Brain microvascular endothelial cell (primary cell): ENCODE data around the gene SULT1E1.

Experiments used
- DNase-seq: peaks from one replicate; pipeline ENCODE4 v3.0.0-alpha.2; 2020
- H3K27ac ChIP-seq: fragments of 250-450 bp; sonication (Bioruptor Pico); 2 replicates; pipeline ENCODE4 v1.5.1; 2020; ENCODE audit warnings: mild to moderate bottlenecking, moderate library complexity
- H3K27me3 ChIP-seq: fragments of 250-450 bp; sonication (Bioruptor Pico); replicated peaks from 2 replicates; pipeline ENCODE4 v1.5.1; 2020; ENCODE audit warnings: mild to moderate bottlenecking
- H3K36me3 ChIP-seq: fragments of 250-450 bp; sonication (Bioruptor Pico); replicated peaks from 2 replicates; pipeline ENCODE4 v1.5.1; 2020; ENCODE audit warnings: mild to moderate bottlenecking
- H3K4me3 ChIP-seq: 2 replicates; pipeline ENCODE4 v1.5.1; 2011; ENCODE audit warnings: low read depth, mild to moderate bottlenecking, control low read depth, low read length, moderate library complexity
- in situ Hi-C: cut with HindIII; loops from 2 replicates; pipeline ENCODE4 v1.10.0; 2017; ENCODE audit warnings: low sequenced_read_pairs, low pct_ligation_motif_present
- TF ChIP-seq, protein P1 (sequence below): IDR thresholded peaks from 2 replicates; pipeline ENCODE4 v1.5.1; 2011; ENCODE audit warnings: low read depth, mild to moderate bottlenecking, moderate library complexity, low read length, control low read depth, inconsistent platforms; ENCODE audit errors: missing control alignments

SULT1E1 gene

DNA sequence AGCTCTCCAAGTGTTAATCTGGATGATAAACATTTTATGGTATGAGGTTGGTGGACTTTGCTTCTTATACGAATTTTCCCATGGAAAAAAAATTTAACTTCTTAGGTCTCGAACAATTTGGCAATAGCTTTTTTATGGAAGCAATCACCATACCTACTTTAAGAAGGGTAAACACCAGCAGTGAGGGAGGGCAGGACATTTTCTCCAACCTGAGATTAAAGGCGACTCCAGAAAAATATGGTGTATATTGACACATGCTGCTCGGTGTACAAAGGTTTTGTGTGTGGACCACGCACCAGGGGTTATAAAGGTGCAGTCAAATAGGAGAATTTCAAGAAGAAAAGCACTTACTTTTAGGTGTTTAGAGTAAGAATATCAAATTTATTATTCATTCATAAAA, 34.2 kb upstream of the SULT1E1 start:
- no peak for DNase-seq
- H3K36me3 ChIP-seq = no peaks in the 10 kb centered on the region
- TF ChIP-seq, protein P1, sequence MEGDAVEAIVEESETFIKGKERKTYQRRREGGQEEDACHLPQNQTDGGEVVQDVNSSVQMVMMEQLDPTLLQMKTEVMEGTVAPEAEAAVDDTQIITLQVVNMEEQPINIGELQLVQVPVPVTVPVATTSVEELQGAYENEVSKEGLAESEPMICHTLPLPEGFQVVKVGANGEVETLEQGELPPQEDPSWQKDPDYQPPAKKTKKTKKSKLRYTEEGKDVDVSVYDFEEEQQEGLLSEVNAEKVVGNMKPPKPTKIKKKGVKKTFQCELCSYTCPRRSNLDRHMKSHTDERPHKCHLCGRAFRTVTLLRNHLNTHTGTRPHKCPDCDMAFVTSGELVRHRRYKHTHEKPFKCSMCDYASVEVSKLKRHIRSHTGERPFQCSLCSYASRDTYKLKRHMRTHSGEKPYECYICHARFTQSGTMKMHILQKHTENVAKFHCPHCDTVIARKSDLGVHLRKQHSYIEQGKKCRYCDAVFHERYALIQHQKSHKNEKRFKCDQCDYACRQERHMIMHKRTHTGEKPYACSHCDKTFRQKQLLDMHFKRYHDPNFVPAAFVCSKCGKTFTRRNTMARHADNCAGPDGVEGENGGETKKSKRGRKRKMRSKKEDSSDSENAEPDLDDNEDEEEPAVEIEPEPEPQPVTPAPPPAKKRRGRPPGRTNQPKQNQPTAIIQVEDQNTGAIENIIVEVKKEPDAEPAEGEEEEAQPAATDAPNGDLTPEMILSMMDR = no peak
- in situ Hi-C loops = no loop called here
- H3K4me3 ChIP-seq = no peak overlapping the region
- H3K27me3 ChIP-seq = no peaks in the 10 kb centered on the region
- no peak overlapping the region for H3K27ac ChIP-seq

DNA sequence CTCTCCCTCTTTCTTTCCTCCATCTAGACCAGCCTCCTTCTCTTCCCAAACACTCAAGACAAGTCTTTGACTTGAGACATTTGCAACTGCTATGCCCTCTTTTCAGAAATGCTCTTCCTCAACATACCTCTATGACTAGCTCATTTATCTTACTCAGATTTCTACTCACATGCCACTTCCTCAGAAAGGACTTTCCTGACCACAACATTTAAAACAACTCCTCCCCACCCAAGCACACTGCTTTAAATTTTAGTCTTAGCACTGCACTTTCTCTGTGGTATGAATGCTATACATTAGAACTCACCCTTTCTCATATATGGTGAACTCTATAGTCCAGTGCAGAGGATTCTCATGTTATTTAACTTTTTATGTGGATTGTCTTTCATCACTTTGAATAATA, 28.4 kb upstream of the SULT1E1 start:
- in situ Hi-C loops = no loop called here
- no peaks in the 10 kb centered on the region for H3K27me3 ChIP-seq
- no peaks in the 10 kb centered on the region for H3K36me3 ChIP-seq
- H3K4me3 ChIP-seq = no peak overlapping the region
- peak; percentile 16 for DNase-seq
- no peak overlapping the region for H3K27ac ChIP-seq
- TF ChIP-seq, protein P1 = no peak

DNA sequence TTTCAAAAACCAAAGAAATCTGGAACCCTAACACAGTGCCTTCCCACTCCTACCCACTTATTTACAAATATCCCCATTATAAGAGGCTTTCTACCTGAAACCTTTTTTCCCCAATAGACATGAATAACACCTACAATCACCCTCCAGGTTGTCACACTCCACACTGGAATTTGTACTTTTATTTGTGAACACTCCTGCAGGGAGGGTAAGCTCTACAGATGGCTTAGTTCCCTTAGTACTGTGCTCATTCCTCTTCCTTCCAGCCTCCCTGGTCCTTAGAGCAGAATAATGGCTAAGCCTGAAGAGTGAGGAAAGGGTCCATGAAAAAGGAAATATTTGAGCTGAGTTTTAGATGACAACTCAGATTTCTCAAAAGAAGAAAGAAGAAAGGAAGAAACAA, 22.2 kb upstream of the SULT1E1 start:
- TF ChIP-seq, protein P1 = no peak
- in situ Hi-C loops = no loop called here
- Histone ChIP-seq H3K36me3 (no peaks in the 10 kb centered on the region), H3K4me3 (no peak overlapping the region), H3K27ac (no peak overlapping the region), H3K27me3 (no peaks in the 10 kb centered on the region)
- DNase-seq = no peak

DNA sequence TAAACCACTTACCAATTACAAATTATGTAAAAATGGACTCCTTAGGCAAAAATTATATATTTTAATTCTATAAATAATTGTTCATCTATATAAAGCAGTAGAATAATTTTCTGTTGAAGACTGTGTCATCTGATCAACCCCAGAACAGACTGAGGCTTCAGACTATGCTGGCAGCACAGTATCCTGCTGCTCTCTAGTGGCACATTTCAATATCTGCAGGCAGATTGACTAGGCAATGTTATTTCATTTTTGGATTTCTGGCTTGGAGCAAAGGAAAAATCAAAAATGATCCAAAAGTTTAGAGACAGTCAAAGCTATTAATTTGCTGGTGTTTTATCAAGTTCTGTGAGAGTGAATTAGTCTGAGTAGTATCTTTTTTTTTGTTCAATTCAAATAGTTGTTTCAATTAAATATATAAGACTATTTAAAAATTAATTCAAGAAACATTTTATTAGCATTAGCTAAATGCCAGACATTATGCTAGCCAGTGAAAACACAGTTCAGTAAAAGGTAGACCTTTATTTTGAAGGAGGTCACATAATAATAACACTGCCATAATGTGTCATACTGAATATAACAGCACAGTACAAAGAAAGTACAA, 21.3 kb upstream of the SULT1E1 start:
- no peaks in the 10 kb centered on the region for H3K36me3 ChIP-seq
- H3K4me3 ChIP-seq = no peak overlapping the region
- DNase-seq = peak; percentile 46
- no peak overlapping the region for H3K27ac ChIP-seq
- no peaks in the 10 kb centered on the region for H3K27me3 ChIP-seq
- in situ Hi-C loops = no loop called here
- TF ChIP-seq, protein P1 = peak; percentile 91

DNA sequence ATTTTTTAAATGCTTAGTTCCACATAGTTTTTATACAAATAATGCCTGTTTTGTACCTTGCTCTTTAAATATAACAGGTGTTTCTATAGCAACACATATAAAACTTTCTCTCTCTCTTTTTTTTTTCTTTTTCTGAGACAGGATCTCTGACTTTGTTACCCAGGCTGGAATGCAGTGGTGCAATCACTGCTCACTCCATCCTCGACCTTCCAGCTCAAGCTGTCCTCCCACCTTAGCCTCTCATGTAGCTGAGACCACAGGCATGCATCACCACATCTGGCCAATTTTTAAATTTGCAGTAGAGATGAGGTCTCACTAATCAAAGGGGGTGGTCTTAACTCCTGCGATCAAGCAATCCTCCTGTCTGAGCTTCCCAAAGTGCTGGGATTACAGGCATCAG, 18.3 kb upstream of the SULT1E1 start:
- Histone ChIP-seq H3K27me3 (no peaks in the 10 kb centered on the region), H3K36me3 (no peaks in the 10 kb centered on the region), H3K27ac (no peak overlapping the region), H3K4me3 (no peak overlapping the region)
- DNase-seq = no peak
- TF ChIP-seq, protein P1 = no peak
- in situ Hi-C loops = no loop called here

DNA sequence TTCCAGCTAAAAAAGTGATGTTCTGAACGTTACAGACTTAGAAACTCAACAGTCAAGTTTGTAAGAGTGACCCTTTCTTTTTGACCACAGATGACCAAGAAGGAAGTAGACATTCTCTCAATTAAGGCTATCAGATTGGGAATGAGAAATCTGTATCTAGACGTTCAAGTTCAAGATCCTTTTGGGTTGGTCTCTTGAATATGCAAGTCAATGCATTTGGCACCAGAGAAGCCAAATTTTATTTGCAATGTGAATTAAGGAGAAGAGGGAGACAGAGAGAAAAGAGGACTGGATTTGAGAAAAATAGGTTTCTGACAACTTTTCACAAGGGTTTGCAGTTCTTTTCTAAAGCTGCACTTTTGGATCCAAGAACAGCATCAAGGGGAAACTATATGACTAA, 17.5 kb upstream of the SULT1E1 start:
- no peak overlapping the region for H3K4me3 ChIP-seq
- H3K27me3 ChIP-seq = no peaks in the 10 kb centered on the region
- no peak for DNase-seq
- TF ChIP-seq, protein P1 = no peak
- H3K27ac ChIP-seq = no peak overlapping the region
- in situ Hi-C loops = no loop called here
- H3K36me3 ChIP-seq = no peaks in the 10 kb centered on the region
